Omental fat pad (tissue), 4 donors: ENCODE results near the gene NOC2L. TPM values are rescaled to one million over a fixed set of nuclear protein-coding genes. Genes with fewer than 3 reads are reported as not detected.
"Not testable (repeated sequence)": the region's sequence is repeated elsewhere in the genome, so short reads cannot be mapped to it uniquely, and the experiment has no call there.

Source experiments
- ATAC-seq: fragments of 150-250 bp; one replicate; pipeline ENCODE4 v1.9.1; 2016; ENCODE audit warnings: mild to moderate bottlenecking, moderate library complexity; ENCODE audit not compliant: low FRiP score
- DNase-seq: peaks from one replicate; pipeline ENCODE4 v3.0.0-alpha.2; 2019; ENCODE audit warnings: low spot score
- total RNA-seq, 4 donors: library from RNA; depleted of rRNA; stranded (reverse); fragments of >200 nt; gene quantifications; one replicate each; pipeline ENCODE4 v1.1.0, GENCODE V29; 2016
- TF ChIP-seq, protein P1 (sequence below), 3 donors: fragments of 450-650 bp; IDR thresholded peaks; one replicate each; pipeline ENCODE4 v1.5.1; 2016 to 2017; ENCODE audit warnings: antibody characterized with exemption in 3 of 3, mild to moderate bottlenecking in 3 of 3, moderate library complexity in 2 of 3

The NOC2L gene
- total RNA-seq, 4 donors from 2014 or later: 29.2 to 63.5 (median 31.3) TPM

DNA sequence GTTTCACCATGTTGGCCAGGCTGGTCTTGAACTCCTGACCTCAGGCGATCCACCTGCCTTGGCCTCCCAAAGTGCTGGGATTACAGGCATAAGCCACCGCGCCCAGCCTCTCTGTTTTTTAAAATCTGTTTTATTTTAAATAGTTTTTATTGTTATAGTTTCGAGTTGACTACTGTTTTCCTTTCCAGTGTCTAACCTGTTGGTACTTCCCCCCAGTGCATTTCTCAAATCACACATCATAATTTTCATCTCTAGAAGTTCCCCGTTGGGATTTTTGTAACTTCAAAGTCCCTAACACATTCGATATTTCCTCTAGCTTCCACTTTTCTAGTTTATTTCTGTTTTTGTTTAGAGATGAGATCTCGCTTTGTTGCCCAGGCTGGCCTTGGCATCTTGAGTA is 33.3 kb upstream of the NOC2L start:
- TF ChIP-seq, protein P1, sequence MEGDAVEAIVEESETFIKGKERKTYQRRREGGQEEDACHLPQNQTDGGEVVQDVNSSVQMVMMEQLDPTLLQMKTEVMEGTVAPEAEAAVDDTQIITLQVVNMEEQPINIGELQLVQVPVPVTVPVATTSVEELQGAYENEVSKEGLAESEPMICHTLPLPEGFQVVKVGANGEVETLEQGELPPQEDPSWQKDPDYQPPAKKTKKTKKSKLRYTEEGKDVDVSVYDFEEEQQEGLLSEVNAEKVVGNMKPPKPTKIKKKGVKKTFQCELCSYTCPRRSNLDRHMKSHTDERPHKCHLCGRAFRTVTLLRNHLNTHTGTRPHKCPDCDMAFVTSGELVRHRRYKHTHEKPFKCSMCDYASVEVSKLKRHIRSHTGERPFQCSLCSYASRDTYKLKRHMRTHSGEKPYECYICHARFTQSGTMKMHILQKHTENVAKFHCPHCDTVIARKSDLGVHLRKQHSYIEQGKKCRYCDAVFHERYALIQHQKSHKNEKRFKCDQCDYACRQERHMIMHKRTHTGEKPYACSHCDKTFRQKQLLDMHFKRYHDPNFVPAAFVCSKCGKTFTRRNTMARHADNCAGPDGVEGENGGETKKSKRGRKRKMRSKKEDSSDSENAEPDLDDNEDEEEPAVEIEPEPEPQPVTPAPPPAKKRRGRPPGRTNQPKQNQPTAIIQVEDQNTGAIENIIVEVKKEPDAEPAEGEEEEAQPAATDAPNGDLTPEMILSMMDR (IDR thresholded peaks at IDR 0.05): no peak
- DNase-seq (no peak), ATAC-seq (no peak)

DNA sequence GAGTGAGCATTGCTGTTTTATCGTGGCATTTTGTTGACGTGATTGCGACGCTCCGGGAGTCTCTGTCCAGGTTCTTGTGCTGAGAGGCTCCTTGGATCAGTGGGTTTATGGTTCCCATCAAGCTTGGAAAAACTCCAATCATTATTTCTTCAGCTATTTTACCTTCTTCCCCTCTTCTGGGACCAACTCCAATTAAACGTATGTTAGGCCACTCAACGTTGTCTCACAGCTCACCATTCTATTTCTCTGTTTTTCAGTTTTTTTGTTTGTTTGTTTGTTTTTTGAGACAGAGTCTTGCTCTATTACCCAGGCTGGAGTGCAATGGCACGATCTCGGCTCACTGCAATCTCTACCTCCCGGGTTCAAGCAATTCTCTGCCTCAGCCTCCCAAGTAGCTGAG is 32.8 kb upstream of the NOC2L start:
- ATAC-seq: no peak
- TF ChIP-seq, protein P1 (IDR thresholded peaks at IDR 0.05): no peak
- no peak for DNase-seq

DNA sequence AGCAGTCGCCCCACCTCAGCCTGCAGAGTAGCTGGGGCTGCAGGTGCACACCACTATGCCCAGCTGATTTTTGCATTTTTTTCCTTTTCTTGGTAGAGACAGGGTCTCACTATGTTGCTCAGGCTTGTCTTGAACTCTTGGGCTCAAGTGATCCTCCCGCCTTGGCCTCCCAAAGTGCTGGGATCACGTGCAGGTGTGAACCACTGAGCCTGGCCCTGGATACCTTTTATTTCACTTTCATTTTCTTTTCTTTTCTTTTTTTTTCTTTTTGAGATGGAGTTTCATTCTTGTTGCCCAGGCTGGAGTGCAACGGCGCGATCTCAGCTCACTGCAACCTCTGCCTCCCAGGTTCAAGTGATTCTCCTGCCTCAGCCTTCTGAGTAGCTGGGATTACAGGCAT is 32.2 kb upstream of the NOC2L start:
- ATAC-seq, DNase-seq: not testable (repeated sequence)

DNA sequence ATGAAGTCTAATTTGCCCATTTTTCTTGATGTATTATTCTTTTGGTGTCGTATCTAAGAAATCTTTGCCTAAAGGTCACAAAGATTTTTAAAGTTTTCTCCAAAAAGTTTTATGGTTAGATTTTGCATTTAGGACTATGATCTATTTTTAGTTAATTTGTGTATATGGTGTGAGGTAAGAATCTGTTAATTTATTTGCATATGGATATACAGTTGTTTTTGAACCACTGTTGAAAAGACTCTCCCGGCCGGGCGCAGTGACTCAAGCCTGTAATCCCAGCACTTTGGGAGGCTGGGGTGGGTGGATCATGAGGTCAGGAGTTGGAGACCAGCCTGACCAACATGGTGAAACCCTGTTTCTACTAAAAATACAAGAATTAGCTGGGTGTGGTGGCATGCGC is 29.0 kb upstream of the NOC2L start:
- not testable (repeated sequence) for DNase-seq, ATAC-seq

DNA sequence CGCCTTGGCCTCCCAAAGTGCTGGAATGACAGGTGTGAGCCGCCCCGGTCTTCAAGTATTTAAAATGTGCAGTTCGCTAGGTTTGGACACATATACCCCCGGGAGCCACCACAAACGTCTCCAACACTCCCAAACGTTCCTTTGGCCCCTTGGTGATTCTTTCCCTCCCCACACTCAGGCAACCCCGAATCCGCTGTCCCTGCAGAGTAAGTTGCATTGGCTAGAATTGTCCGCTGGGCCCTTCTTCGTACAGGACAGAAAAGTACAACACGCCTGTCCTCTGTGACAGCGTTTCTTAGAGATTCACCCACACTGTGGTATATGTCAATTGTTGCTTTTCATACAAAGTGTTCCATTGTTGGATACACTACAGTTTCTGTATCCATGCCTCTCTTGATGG is 26.1 kb upstream of the NOC2L start:
- TF ChIP-seq, protein P1 (IDR thresholded peaks at IDR 0.05): no peak
- ATAC-seq (no peak), DNase-seq (no peak)

DNA sequence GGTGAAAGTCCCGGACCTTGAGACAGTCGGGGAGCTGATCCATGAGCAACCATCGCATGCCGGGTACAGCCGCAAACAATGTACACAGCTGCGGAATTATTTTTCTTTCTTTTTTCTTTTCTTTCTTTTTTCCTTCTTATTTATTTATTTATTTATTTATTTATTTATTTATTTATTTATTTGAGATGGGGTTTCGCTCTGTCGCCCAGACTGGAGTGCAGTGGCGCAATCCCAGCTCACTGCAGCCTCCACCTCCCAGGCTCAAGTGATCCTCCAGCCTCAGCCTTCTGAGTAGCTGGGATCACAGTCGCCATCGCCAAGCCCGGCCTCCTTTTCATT is 25.4 kb upstream of the NOC2L start:
- ATAC-seq: no peak
- TF ChIP-seq, protein P1 (IDR thresholded peaks at IDR 0.05): no peak
- DNase-seq: no peak

DNA sequence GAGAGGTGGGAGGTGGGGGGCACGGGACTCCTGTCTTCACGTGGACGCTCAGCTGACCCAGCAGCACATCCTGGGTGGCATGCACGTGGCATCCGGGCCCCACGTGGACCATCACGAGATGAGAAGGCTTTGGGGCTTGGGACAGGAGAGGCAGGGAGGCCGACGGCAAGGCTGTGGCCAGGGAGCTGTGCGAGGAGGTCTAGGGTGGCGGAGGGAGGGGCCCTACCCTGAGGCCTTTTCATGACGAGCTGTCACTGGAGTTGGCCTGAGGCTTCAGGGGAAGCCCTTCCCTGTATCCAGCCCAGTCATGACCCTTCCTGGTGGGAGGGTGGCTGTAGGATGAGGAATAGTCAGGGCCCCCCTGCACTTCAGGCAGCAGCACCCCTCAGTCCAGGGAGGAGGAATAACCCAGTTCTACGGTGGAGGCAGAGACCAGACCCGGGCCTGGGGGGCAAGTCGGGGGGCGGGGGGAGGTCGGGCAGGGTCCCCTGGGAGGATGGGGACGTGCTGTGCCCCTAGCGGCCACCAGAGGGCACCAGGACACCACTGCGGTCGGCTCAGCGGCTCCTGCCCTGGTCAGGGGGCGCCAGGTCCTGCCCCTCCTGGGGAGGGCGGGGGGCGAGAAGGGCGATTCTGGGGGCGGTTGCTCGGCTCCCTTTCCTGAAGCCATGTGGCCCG is 24.9 kb upstream of the NOC2L start:
- DNase-seq (no peak), ATAC-seq (no peak)
- TF ChIP-seq, protein P1 (IDR thresholded peaks at IDR 0.05): peak in 1 of 3 donors; percentile 14

DNA sequence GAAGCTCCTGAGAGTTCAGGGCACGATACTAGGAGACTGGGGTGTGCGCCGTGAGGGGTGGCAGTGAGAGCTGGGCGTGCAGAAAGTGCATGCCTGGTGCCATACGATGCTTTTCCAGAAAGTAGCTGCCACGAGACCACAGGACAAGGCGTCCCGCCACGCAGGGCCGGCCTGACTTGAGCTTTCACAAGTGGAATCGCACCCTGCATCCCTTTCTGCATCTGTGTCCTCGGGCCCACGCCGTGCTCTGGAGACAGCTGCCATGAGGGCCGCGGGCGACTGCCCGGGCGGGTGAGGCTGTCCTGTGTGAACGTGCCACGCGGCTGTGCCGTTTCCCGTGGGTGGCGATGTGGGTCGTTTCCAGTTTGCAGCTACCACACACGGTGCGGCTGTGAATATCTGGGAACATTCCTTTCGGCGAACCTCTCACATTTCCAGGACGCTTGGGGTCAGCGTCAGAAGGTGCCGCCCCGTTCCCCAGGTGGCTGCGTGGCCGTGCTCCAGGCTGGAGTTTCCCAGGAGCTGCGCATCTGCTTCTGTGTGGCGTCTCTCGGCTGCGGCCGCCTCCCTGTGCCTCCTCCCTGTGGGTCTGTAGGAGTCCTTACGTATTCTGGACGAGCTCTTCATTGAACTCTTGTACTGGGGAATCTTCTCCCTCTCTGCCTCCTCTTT is 23.8 kb upstream of the NOC2L start:
- TF ChIP-seq, protein P1 (IDR thresholded peaks at IDR 0.05): no peak
- no peak for DNase-seq

More for the DNA sequence above, 23.8 kb upstream of the NOC2L start:
- no peak for ATAC-seq
